ENCODE results near the gene PDE4D. TPM values are rescaled to one million over a fixed set of nuclear protein-coding genes. Genes with fewer than 3 reads are reported as not detected.

PDE4D gene
- total RNA-seq, 1 experiment from 2014 or later, result 2.4 TPM

DNA sequence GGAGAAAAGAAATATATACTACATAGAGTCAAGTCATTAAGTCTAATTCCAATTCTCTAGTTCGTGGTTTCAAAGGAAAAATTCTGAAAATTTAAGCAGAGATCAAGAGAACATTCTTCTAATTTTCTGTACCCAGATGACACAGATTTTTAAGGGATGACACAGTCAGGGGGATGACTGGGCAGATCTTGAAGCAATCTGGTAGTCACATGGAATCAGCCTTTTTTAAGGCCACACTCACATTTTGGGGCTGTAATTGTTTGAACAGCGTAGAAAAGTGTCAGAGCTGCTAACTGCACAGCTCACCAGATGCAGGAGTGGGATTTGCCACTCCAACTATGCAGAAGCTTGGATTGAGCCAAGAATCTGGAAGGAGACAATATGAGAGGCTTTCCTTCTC is 20.4 kb downstream of the PDE4D start:
- BruUV-seq (replicated peaks), result no TSS peak
- H3K4me1 ChIP-seq (ENCODE audit: control insufficient read depth, insufficient read depth, low read length), result no peaks in the 10 kb centered on the region
- intact Hi-C loops (cut with micrococcal nuclease; ENCODE audit: unreplicated experiment), result no loop called here
- POLR2A ChIA-PET, result no interaction called here
- CTCF ChIA-PET, result no interaction called here
- TF ChIP-seq, protein P1, sequence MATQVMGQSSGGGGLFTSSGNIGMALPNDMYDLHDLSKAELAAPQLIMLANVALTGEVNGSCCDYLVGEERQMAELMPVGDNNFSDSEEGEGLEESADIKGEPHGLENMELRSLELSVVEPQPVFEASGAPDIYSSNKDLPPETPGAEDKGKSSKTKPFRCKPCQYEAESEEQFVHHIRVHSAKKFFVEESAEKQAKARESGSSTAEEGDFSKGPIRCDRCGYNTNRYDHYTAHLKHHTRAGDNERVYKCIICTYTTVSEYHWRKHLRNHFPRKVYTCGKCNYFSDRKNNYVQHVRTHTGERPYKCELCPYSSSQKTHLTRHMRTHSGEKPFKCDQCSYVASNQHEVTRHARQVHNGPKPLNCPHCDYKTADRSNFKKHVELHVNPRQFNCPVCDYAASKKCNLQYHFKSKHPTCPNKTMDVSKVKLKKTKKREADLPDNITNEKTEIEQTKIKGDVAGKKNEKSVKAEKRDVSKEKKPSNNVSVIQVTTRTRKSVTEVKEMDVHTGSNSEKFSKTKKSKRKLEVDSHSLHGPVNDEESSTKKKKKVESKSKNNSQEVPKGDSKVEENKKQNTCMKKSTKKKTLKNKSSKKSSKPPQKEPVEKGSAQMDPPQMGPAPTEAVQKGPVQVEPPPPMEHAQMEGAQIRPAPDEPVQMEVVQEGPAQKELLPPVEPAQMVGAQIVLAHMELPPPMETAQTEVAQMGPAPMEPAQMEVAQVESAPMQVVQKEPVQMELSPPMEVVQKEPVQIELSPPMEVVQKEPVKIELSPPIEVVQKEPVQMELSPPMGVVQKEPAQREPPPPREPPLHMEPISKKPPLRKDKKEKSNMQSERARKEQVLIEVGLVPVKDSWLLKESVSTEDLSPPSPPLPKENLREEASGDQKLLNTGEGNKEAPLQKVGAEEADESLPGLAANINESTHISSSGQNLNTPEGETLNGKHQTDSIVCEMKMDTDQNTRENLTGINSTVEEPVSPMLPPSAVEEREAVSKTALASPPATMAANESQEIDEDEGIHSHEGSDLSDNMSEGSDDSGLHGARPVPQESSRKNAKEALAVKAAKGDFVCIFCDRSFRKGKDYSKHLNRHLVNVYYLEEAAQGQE (IDR thresholded peaks at IDR 0.05; ENCODE audit: insufficient read depth in 1 of 2, low read depth in 2 of 2, low read length in 1 of 2), result no peak
- TF ChIP-seq SIN3A (IDR thresholded peaks at IDR 0.05; ENCODE audit: borderline replicate concordance, insufficient read depth, low read depth, low read length), result no peak
- no peak for TF ChIP-seq POLR2AphosphoS5 (IDR thresholded peaks at IDR 0.05; ENCODE audit: low read depth, low read length)
- TF ChIP-seq, protein P2, sequence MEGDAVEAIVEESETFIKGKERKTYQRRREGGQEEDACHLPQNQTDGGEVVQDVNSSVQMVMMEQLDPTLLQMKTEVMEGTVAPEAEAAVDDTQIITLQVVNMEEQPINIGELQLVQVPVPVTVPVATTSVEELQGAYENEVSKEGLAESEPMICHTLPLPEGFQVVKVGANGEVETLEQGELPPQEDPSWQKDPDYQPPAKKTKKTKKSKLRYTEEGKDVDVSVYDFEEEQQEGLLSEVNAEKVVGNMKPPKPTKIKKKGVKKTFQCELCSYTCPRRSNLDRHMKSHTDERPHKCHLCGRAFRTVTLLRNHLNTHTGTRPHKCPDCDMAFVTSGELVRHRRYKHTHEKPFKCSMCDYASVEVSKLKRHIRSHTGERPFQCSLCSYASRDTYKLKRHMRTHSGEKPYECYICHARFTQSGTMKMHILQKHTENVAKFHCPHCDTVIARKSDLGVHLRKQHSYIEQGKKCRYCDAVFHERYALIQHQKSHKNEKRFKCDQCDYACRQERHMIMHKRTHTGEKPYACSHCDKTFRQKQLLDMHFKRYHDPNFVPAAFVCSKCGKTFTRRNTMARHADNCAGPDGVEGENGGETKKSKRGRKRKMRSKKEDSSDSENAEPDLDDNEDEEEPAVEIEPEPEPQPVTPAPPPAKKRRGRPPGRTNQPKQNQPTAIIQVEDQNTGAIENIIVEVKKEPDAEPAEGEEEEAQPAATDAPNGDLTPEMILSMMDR (IDR thresholded peaks at IDR 0.05), result no peak
- no peak for TF ChIP-seq TCF7L2 (IDR thresholded peaks at IDR 0.05; ENCODE audit: low read depth, low read length)
- no peaks in the 10 kb centered on the region for H3K36me3 ChIP-seq (ENCODE audit: control insufficient read depth, insufficient read depth, low read length)
- no peaks in the 10 kb centered on the region for H3K9me3 ChIP-seq (ENCODE audit: control insufficient read depth, insufficient read depth, low read depth, low read length)
- H3K27ac ChIP-seq (ENCODE audit: low read length), result no peak overlapping the region
- DNase-seq (ENCODE audit: low read depth, low spot score) (no peak), ATAC-seq (no peak)
- H3K4me3 ChIP-seq (ENCODE audit: low read depth in 2 of 2, low read length in 2 of 2), result no peak overlapping the region
- no peaks in the 10 kb centered on the region for H3K27me3 ChIP-seq (ENCODE audit: control insufficient read depth, insufficient read depth, low read length)
- in situ Hi-C loops (cut with HindIII; ENCODE audit: low pct_unique_long_range_greater_than_20kb, low sequenced_read_pairs), result no loop called here

DNA sequence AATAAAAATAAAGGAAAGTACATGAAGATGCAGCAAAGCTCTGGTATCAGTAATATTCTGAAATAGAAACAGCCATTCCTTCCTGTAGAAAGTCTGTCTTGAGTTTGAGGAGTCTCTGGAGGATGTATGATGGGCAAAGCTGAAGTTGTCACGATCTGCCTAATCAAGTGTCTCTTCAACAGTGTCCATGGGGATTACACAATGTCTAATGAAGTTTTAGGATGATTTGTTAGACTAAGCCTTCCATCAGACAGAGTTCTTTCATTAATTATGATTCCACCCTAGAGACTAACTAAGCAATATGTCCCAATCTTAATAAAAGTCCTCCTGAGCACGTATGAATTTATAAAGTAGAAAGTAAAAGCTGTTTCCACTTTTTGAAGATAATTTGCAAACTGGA is 26.9 kb downstream of the PDE4D start:
- no peaks in the 10 kb centered on the region for H3K36me3 ChIP-seq (ENCODE audit: control insufficient read depth, insufficient read depth, low read length)
- ChIA-PET POLR2A (no interaction called here), CTCF (interaction anchor here (0.7 kb wide), 1 partner anchor 56 kb away, joined by 4 read pairs; no protein-coding TSS in a partner anchor)
- no peaks in the 10 kb centered on the region for H3K4me1 ChIP-seq (ENCODE audit: control insufficient read depth, insufficient read depth, low read length)
- no TSS peak for BruUV-seq (replicated peaks)
- in situ Hi-C loops (cut with HindIII; ENCODE audit: low pct_unique_long_range_greater_than_20kb, low sequenced_read_pairs) (no loop called here), intact Hi-C loops (cut with micrococcal nuclease; ENCODE audit: unreplicated experiment) (no loop called here)
- no peaks in the 10 kb centered on the region for H3K27me3 ChIP-seq (ENCODE audit: control insufficient read depth, insufficient read depth, low read length)
- H3K4me3 ChIP-seq (ENCODE audit: low read depth in 2 of 2, low read length in 2 of 2), result no peak overlapping the region
- no peak overlapping the region for H3K27ac ChIP-seq (ENCODE audit: low read length)
- no peaks in the 10 kb centered on the region for H3K9me3 ChIP-seq (ENCODE audit: control insufficient read depth, insufficient read depth, low read depth, low read length)
- ATAC-seq, result no peak
- no peak for DNase-seq (ENCODE audit: low read depth, low spot score)
- TF ChIP-seq SIN3A (IDR thresholded peaks at IDR 0.05; ENCODE audit: borderline replicate concordance, insufficient read depth, low read depth, low read length) (no peak), TCF7L2 (IDR thresholded peaks at IDR 0.05; ENCODE audit: low read depth, low read length) (no peak), POLR2AphosphoS5 (IDR thresholded peaks at IDR 0.05; ENCODE audit: low read depth, low read length) (no peak)
- TF ChIP-seq, protein P2 (IDR thresholded peaks at IDR 0.05), result no peak
- TF ChIP-seq, protein P1 (IDR thresholded peaks at IDR 0.05; ENCODE audit: insufficient read depth in 1 of 2, low read depth in 2 of 2, low read length in 1 of 2), result no peak
